ENCODE data around the gene MAK. TPM values are rescaled to one million over a fixed set of nuclear protein-coding genes. Genes with fewer than 3 reads are reported as not detected.
A peak's percentile ranks its signal among the peaks of the same experiment; 100 is the strongest.
"Not testable (repeated sequence)": the region's sequence is repeated elsewhere in the genome, so short reads cannot be mapped to it uniquely, and the experiment has no call there.

MAK gene
- total RNA-seq, 1 experiment from 2014 or later = 0.20 TPM

GRCh38 chr6:10886691-10887502 lies 48.6 kb upstream of the MAK start, which contains the start of gene SYCP2L:
SYCP2L (plus strand) TSS chr6:10887052; CDS start chr6:10887127, 75 bp downstream.
- Histone ChIP-seq H4K5ac (ENCODE audit: insufficient read length, low read depth, low read length) (no peak within 1 kb of the TSS), H2BK15ac (ENCODE audit: low read depth, low read length) (no peak within 1 kb of the TSS), H2BK20ac (ENCODE audit: low read depth, low read length, poor library complexity, severe bottlenecking) (no peak within 1 kb of the TSS), H3K9ac (ENCODE audit: extremely low read depth, insufficient read length, low read length) (peak within 1 kb of the TSS; percentile 23), H3K79me1 (ENCODE audit: insufficient read depth, low read depth, low read length, poor library complexity, severe bottlenecking) (peaks cover 4% of the 10 kb centered on the region), H3T11ph (ENCODE audit: low read length) (no peak within 1 kb of the TSS), H3K4me1 (ENCODE audit: insufficient read depth, low read length) (no peaks in the 10 kb centered on the region), H2AFZ (ENCODE audit: low read length) (peak within 1 kb of the TSS; percentile 49), H3K9me3 (ENCODE audit: control insufficient read depth, low read depth, low read length) (no peaks in the 10 kb centered on the region), H3K56ac (ENCODE audit: insufficient read length, low read depth, low read length) (no peak within 1 kb of the TSS), H3K4ac (ENCODE audit: low read depth, low read length) (no peak within 1 kb of the TSS), H2BK12ac (ENCODE audit: insufficient read length, low read depth, low read length) (no peak within 1 kb of the TSS), H3K23me2 (ENCODE audit: insufficient read length, low read depth, low read length, poor library complexity, severe bottlenecking) (peaks cover 6% of the 10 kb centered on the region), H4K8ac (replicated peaks; ENCODE audit: insufficient read length, low read depth, low read length) (no peak within 1 kb of the TSS), H2BK120ac (ENCODE audit: low read depth, low read length, poor library complexity, severe bottlenecking) (no peak within 1 kb of the TSS), H2BK5ac (ENCODE audit: insufficient read length, low read length) (no peak within 1 kb of the TSS), H3K79me2 (ENCODE audit: insufficient read depth, low read length) (no peaks in the 10 kb centered on the region), H3K23ac (ENCODE audit: insufficient read length, low read depth, low read length) (no peak within 1 kb of the TSS), H3K18ac (ENCODE audit: insufficient read length, low read depth, low read length) (peak within 1 kb of the TSS; percentile 45), H3K27me3 (ENCODE audit: insufficient read depth, low read length) (peaks cover 6% of the 10 kb centered on the region; the same call in 1 of the 2 replicates), H3K4me2 (ENCODE audit: insufficient read depth, insufficient read length, low read length) (peak within 1 kb of the TSS; percentile 80), H4K20me1 (ENCODE audit: control insufficient read depth, insufficient read depth, insufficient read length) (no peaks in the 10 kb centered on the region), H2AK5ac (ENCODE audit: insufficient read length, low read length) (no peak within 1 kb of the TSS), H3K27ac (ENCODE audit: insufficient read length, low read depth, low read length) (peak within 1 kb of the TSS; percentile 19), H4K91ac (ENCODE audit: insufficient read length, low read depth, low read length) (no peak within 1 kb of the TSS), H3K14ac (ENCODE audit: insufficient read depth, low read length) (0 out of 2 replicates have a peak within 1 kb of the TSS, but pooled peaks have one; percentile 49)
- Mint-ChIP-seq H3K27ac (peak within 1 kb of the TSS; percentile 76 to 96 (median 90); a peak in 5 of 7 replicates), H3K36me3 (ENCODE audit: insufficient read depth in 1 of 3, low read depth in 3 of 3) (no peaks in the 10 kb centered on the region), H3K27me3 (ENCODE audit: low read depth) (peaks cover 57% of the 10 kb centered on the region), H3K9me3 (no peaks in the 10 kb centered on the region), H3K4me1 (peaks cover 10 to 21% of the 10 kb centered on the region in 2 experiments), H3K4me3 (peak within 1 kb of the TSS; percentile 82 to 93)
- no CpG with 5 or more reads among the region's 58 CpGs for WGBS (ENCODE audit: extremely low coverage, insufficient read length, low lambda C conversion rate)
- DNase-seq = peak; percentile 90
- peak; percentile 72 for TF ChIP-seq CTCF (conservative IDR thresholded peaks at IDR 0.05)

- H3K23ac ChIP-seq (ENCODE audit: insufficient read length, low read depth, low read length); H3K56ac ChIP-seq (ENCODE audit: insufficient read length, low read depth, low read length); H3K79me2 ChIP-seq (ENCODE audit: insufficient read depth, low read length); H2BK5ac ChIP-seq (ENCODE audit: insufficient read length, low read length); H2BK12ac ChIP-seq (ENCODE audit: insufficient read length, low read depth, low read length); H3K36me3 Mint-ChIP-seq (ENCODE audit: insufficient read depth in 1 of 3, low read depth in 3 of 3); H3K9me3 Mint-ChIP-seq; H2BK15ac ChIP-seq (ENCODE audit: low read depth, low read length); H4K8ac ChIP-seq (replicated peaks; ENCODE audit: insufficient read length, low read depth, low read length); H3K4me1 ChIP-seq (ENCODE audit: insufficient read depth, low read length); H3K79me1 ChIP-seq (ENCODE audit: insufficient read depth, low read depth, low read length, poor library complexity, severe bottlenecking); H2BK20ac ChIP-seq (ENCODE audit: low read depth, low read length, poor library complexity, severe bottlenecking); H4K20me1 ChIP-seq (ENCODE audit: control insufficient read depth, insufficient read depth, insufficient read length); H2AK5ac ChIP-seq (ENCODE audit: insufficient read length, low read length); H2BK120ac ChIP-seq (ENCODE audit: low read depth, low read length, poor library complexity, severe bottlenecking); H3K9me3 ChIP-seq (ENCODE audit: control insufficient read depth, low read depth, low read length); H3T11ph ChIP-seq (ENCODE audit: low read length); H3K4ac ChIP-seq (ENCODE audit: low read depth, low read length); H4K5ac ChIP-seq (ENCODE audit: insufficient read length, low read depth, low read length); H3K14ac ChIP-seq (ENCODE audit: insufficient read depth, low read length); H2AFZ ChIP-seq (ENCODE audit: low read length); H4K91ac ChIP-seq (ENCODE audit: insufficient read length, low read depth, low read length); DNase-seq; H3K18ac ChIP-seq (ENCODE audit: insufficient read length, low read depth, low read length); H3K27me3 ChIP-seq (ENCODE audit: insufficient read depth, low read length): not testable (repeated sequence)
- H3K23me2 ChIP-seq (ENCODE audit: insufficient read length, low read depth, low read length, poor library complexity, severe bottlenecking) = peaks cover 11% of the 10 kb centered on the region
- H3K4me3 Mint-ChIP-seq = peak overlapping the region; percentile 82 to 93
- WGBS (ENCODE audit: extremely low coverage, insufficient read length, low lambda C conversion rate) = no CpG with 5 or more reads among the region's 11 CpGs
- peak overlapping the region; percentile 19 for H3K27ac ChIP-seq (ENCODE audit: insufficient read length, low read depth, low read length)
- H3K27me3 Mint-ChIP-seq (ENCODE audit: low read depth) = peaks cover 63% of the 10 kb centered on the region
- peaks cover 13 to 25% of the 10 kb centered on the region in 2 experiments for H3K4me1 Mint-ChIP-seq
- peak overlapping the region in 2 of 3 experiments; percentile 76 to 90; a peak in 3 of 7 replicates for H3K27ac Mint-ChIP-seq
- H3K4me2 ChIP-seq (ENCODE audit: insufficient read depth, insufficient read length, low read length) = peak overlapping the region; percentile 80
- peak overlapping the region; percentile 18 for H3K9ac ChIP-seq (ENCODE audit: extremely low read depth, insufficient read length, low read length)
Measured at GRCh38 chr6:10886365-10886690, 48.0 kb upstream of the MAK start.
